ENCODE measurements around the gene ACVR1.

ACVR1 gene

GRCh38 chr2:157864857-157865430 is 11.2 kb downstream of the ACVR1 start:
- Mint-ChIP-seq H3K4me1 (peaks cover 8% of the 10 kb centered on the region), H3K27ac (no peak overlapping the region), H3K9me3 (peaks cover 3% of the 10 kb centered on the region), H3K36me3 (ENCODE audit: low read depth) (peaks cover 10% of the 10 kb centered on the region), H3K4me3 (no peak overlapping the region), H3K27me3 (ENCODE audit: low read depth, poor library complexity) (no peaks in the 10 kb centered on the region)
- TF ChIP-seq CTCF (IDR thresholded peaks at IDR 0.05): no peak
- no peak for DNase-seq

- Mint-ChIP-seq H3K27me3 (ENCODE audit: low read depth, poor library complexity) (no peaks in the 10 kb centered on the region), H3K27ac (no peak overlapping the region), H3K4me1 (peaks cover 5% of the 10 kb centered on the region), H3K4me3 (no peak overlapping the region), H3K36me3 (ENCODE audit: low read depth) (peaks cover 16% of the 10 kb centered on the region), H3K9me3 (no peaks in the 10 kb centered on the region)
- no peak for TF ChIP-seq CTCF (IDR thresholded peaks at IDR 0.05)
- DNase-seq: no peak
These were observed 17.3 kb downstream of the ACVR1 start for GRCh38 chr2:157858846-157859245.

GRCh38 chr2:157857881-157858280 is 18.2 kb downstream of the ACVR1 start:
- peaks cover 14% of the 10 kb centered on the region for H3K4me1 Mint-ChIP-seq
- no peak overlapping the region for H3K4me3 Mint-ChIP-seq
- no peak for DNase-seq
- no peak for TF ChIP-seq CTCF (IDR thresholded peaks at IDR 0.05)
- no peaks in the 10 kb centered on the region for H3K9me3 Mint-ChIP-seq
- H3K27me3 Mint-ChIP-seq (ENCODE audit: low read depth, poor library complexity): no peaks in the 10 kb centered on the region
- H3K36me3 Mint-ChIP-seq (ENCODE audit: low read depth): peaks cover 16% of the 10 kb centered on the region
- H3K27ac Mint-ChIP-seq: peak overlapping the region; percentile 76

GRCh38 chr2:157856187-157856515 is 20.0 kb downstream of the ACVR1 start:
- Mint-ChIP-seq H3K4me1 (peaks cover 19% of the 10 kb centered on the region), H3K4me3 (no peak overlapping the region), H3K36me3 (ENCODE audit: low read depth) (peaks cover 16% of the 10 kb centered on the region), H3K27me3 (ENCODE audit: low read depth, poor library complexity) (no peaks in the 10 kb centered on the region), H3K9me3 (no peaks in the 10 kb centered on the region), H3K27ac (no peak overlapping the region)
- no peak for DNase-seq
- TF ChIP-seq CTCF (IDR thresholded peaks at IDR 0.05): no peak

- Mint-ChIP-seq H3K27me3 (ENCODE audit: low read depth, poor library complexity) (no peaks in the 10 kb centered on the region), H3K27ac (no peak overlapping the region), H3K4me3 (no peak overlapping the region), H3K36me3 (ENCODE audit: low read depth) (peaks cover 24% of the 10 kb centered on the region), H3K9me3 (no peaks in the 10 kb centered on the region), H3K4me1 (peaks cover 19% of the 10 kb centered on the region)
- TF ChIP-seq CTCF (IDR thresholded peaks at IDR 0.05): no peak
- DNase-seq: no peak
These were observed 22.3 kb downstream of the ACVR1 start for GRCh38 chr2:157853820-157854219.

GRCh38 chr2:157853211-157853610 is 22.9 kb downstream of the ACVR1 start:
- Mint-ChIP-seq H3K27me3 (ENCODE audit: low read depth, poor library complexity) (no peaks in the 10 kb centered on the region), H3K9me3 (peaks cover 4% of the 10 kb centered on the region), H3K4me1 (peaks cover 19% of the 10 kb centered on the region), H3K4me3 (no peak overlapping the region), H3K36me3 (ENCODE audit: low read depth) (peaks cover 30% of the 10 kb centered on the region), H3K27ac (no peak overlapping the region)
- TF ChIP-seq CTCF (IDR thresholded peaks at IDR 0.05): no peak
- no peak for DNase-seq
